Liver (tissue), 9 donors: ENCODE measurements around the gene TPGS1. TPM values are rescaled to one million over a fixed set of nuclear protein-coding genes. Genes with fewer than 3 reads are reported as not detected.

ENCODE experiments used
- DNase-seq: peaks from one replicate; pipeline ENCODE4 v3.0.0-alpha.2; 2017; ENCODE audit warnings: low spot score
- H3K27ac ChIP-seq, 2 donors: one replicate each; pipeline ENCODE4 v1.7.0; 2013; ENCODE audit warnings: inconsistent platforms in 2 of 2, low read length in 2 of 2, control low read depth in 1 of 2, low read depth in 1 of 2, mild to moderate bottlenecking in 1 of 2
- H3K27me3 ChIP-seq, 4 donors: one replicate each; pipeline versions ENCODE4 v1.6.1 to v1.7.0; 2013; ENCODE audit warnings: low read length in 3 of 4, inconsistent platforms in 1 of 4, mild to moderate bottlenecking in 1 of 4, moderate library complexity in 1 of 4; ENCODE audit not compliant: control insufficient read depth in 4 of 4, insufficient read depth in 4 of 4
- H3K36me3 ChIP-seq, 4 donors: one replicate each; pipeline versions ENCODE4 v1.6.1 to v1.7.0; 2013; ENCODE audit warnings: low read length in 3 of 4, mild to moderate bottlenecking in 3 of 4, low read depth in 1 of 4, moderate library complexity in 1 of 4; ENCODE audit not compliant: control insufficient read depth in 4 of 4, insufficient read depth in 3 of 4
- H3K4me1 ChIP-seq, 4 donors: one replicate each; pipeline versions ENCODE4 v1.6.1 to v1.7.0; 2013; ENCODE audit warnings: low read length in 3 of 4, mild to moderate bottlenecking in 3 of 4, moderate library complexity in 1 of 4; ENCODE audit not compliant: control insufficient read depth in 4 of 4, insufficient read depth in 4 of 4
- H3K4me3 ChIP-seq, 3 donors: one replicate each; pipeline versions ENCODE4 v1.6.1 to v1.7.0; 2013; ENCODE audit warnings: low read length in 3 of 3, control low read depth in 1 of 3, low read depth in 1 of 3, mild to moderate bottlenecking in 1 of 3
- H3K9ac ChIP-seq, 2 donors: one replicate each; pipeline ENCODE4 v1.7.0; 2013; ENCODE audit warnings: low read length in 2 of 2, mild to moderate bottlenecking in 2 of 2, moderate library complexity in 2 of 2, control low read depth in 1 of 2, low read depth in 1 of 2
- H3K9me3 ChIP-seq, 4 donors: one replicate each; pipeline versions ENCODE4 v1.6.1 to v1.7.0; 2013; ENCODE audit warnings: low read length in 3 of 4; ENCODE audit not compliant: control insufficient read depth in 4 of 4
- ATF3 ChIP-seq: IDR thresholded peaks from 2 replicates; pipeline ENCODE4 v1.6.1; 2016; ENCODE audit warnings: antibody characterized with exemption
- EGR1 ChIP-seq, 2 donors: IDR thresholded peaks; 2 replicates each; pipeline ENCODE4 v1.6.1; 2016 to 2018; ENCODE audit warnings: antibody characterized with exemption in 2 of 2, low read depth in 2 of 2
- FOXA1 ChIP-seq: IDR thresholded peaks from 2 replicates; pipeline ENCODE4 v1.6.1; 2016; ENCODE audit warnings: antibody characterized with exemption
- FOXA2 ChIP-seq: IDR thresholded peaks from 2 replicates; pipeline ENCODE4 v1.6.1; 2016; ENCODE audit warnings: antibody characterized with exemption
- GABPA ChIP-seq, 2 donors: IDR thresholded peaks in 1 of 2; conservative IDR thresholded peaks in 1 of 2; 2 replicates each; pipeline ENCODE4 v1.6.1; 2016; ENCODE audit warnings: antibody characterized with exemption in 2 of 2, mild to moderate bottlenecking in 1 of 2, moderate library complexity in 1 of 2
- HNF4A ChIP-seq, 2 donors: conservative IDR thresholded peaks; 2 replicates each; pipeline ENCODE4 v1.6.1; 2016; ENCODE audit warnings: antibody characterized with exemption in 2 of 2, mild to moderate bottlenecking in 2 of 2
- HNF4G ChIP-seq: IDR thresholded peaks from 2 replicates; pipeline ENCODE4 v1.6.1; 2016; ENCODE audit warnings: antibody characterized with exemption
- JUND ChIP-seq, 2 donors: IDR thresholded peaks; 2 replicates each; pipeline ENCODE4 v1.6.1; 2016; ENCODE audit warnings: antibody characterized with exemption in 2 of 2
- NR2F2 ChIP-seq: IDR thresholded peaks from 2 replicates; pipeline ENCODE4 v1.6.1; 2016; ENCODE audit warnings: antibody characterized with exemption
- RAD21 ChIP-seq, 2 donors: IDR thresholded peaks; 2 replicates each; pipeline ENCODE4 v1.6.1; 2016; ENCODE audit warnings: antibody characterized with exemption in 2 of 2, mild to moderate bottlenecking in 2 of 2
- REST ChIP-seq: IDR thresholded peaks from 2 replicates; pipeline ENCODE4 v1.6.1; 2016; ENCODE audit warnings: antibody characterized with exemption, mild to moderate bottlenecking
- RXRA ChIP-seq, 2 donors: IDR thresholded peaks; 2 replicates each; pipeline ENCODE4 v1.6.1; 2017 to 2018; ENCODE audit warnings: antibody characterized with exemption in 2 of 2, mild to moderate bottlenecking in 1 of 2
- SP1 ChIP-seq: IDR thresholded peaks from 2 replicates; pipeline ENCODE4 v1.6.1; 2018; ENCODE audit warnings: antibody characterized with exemption, mild to moderate bottlenecking
- TAF1 ChIP-seq: conservative IDR thresholded peaks from 2 replicates; pipeline ENCODE4 v1.6.1; 2016; ENCODE audit warnings: antibody characterized with exemption, mild to moderate bottlenecking
- YY1 ChIP-seq: IDR thresholded peaks from 2 replicates; pipeline ENCODE4 v1.6.1; 2016; ENCODE audit warnings: antibody characterized with exemption, mild to moderate bottlenecking
- ZBTB33 ChIP-seq: IDR thresholded peaks from 2 replicates; pipeline ENCODE4 v1.6.1; 2016; ENCODE audit warnings: antibody characterized with exemption
- WGBS: extraction: QIAGEN DNeasy Blood & Tissue Kit; methylation state at CpG from one replicate; pipeline ENCODE4 v1.1.7; 2013; 5-methylcytosine and 5-hydroxymethylcytosine counted together
- polyA plus RNA-seq, 2 donors: library from polyadenylated mRNA; stranded (reverse) in 1 of 2; unstranded in 1 of 2; fragments of 200-250 nt in 1 of 2; fragments of >200 nt in 1 of 2; fragmentation: Nextera tagmentation in 1 of 2; extraction: Ambion mirVana in 1 of 2; gene quantifications; one replicate each; pipeline versions ENCODE4 v1.2.1 to v1.2.3, GENCODE V29; 2013 to 2015
- total RNA-seq, 2 donors: library from RNA; depleted of rRNA; stranded (reverse); fragments of >200 nt; gene quantifications; one replicate each; pipeline ENCODE4 v1.2.3, GENCODE V29; 2014
- TF ChIP-seq, protein P1 (sequence below): IDR thresholded peaks from 2 replicates; pipeline ENCODE4 v1.6.1; 2016; ENCODE audit warnings: antibody characterized with exemption
- TF ChIP-seq, protein P2 (sequence below): fragments of 150-350 bp; IDR thresholded peaks from 2 replicates; pipeline ENCODE4 v1.5.1; 2017; ENCODE audit warnings: improper control_type of control experiment, low read depth, low read length; ENCODE audit not compliant: missing input control
- donor health status: healthy.
- donor health status: healthy.
- donor health status: healthy.
- donor health status: healthy.
- donor health status: healthy.

Gene TPGS1
- total and polyA plus RNA-seq, 4 donors: 1.7 to 15.5 (median 14.7) TPM

DNA sequence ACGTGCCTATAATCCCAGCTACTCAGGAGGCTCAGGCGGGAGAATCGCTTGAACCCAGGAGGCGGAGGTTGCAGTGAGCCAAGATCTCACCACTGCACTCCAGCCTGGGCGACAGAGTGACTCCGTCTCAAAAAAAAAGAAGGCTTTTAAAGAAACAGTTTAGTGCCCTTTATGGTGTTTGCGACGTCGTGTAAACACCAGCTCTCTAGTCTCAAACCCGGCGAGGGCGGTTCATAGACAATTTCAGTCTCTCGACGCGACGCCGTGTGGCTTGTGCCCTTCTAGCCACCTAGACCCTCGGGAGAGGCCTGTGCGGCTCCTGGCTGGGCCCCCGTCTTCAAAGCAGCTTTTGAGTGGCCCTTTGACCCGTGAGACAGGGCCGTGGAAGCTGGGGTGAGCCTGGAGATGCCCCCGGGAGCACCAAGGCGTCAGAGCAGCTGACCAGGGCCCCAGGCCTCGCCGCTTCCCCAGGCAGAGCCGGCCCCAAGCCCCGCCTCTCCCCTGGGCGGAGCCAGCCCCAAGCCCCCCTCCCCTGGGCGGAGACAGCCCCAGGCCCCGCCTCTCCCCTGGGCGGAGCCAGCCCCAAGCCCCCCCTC, 16.1 kb upstream of the TPGS1 start:
- no peak for TF ChIP-seq ATF3
- no peak for TF ChIP-seq JUND (IDR thresholded peaks at IDR 0.05)
- TF ChIP-seq HNF4A (conservative IDR thresholded peaks at IDR 0.05): no peak
- TF ChIP-seq RXRA (IDR thresholded peaks at IDR 0.05): no peak
- no peak for TF ChIP-seq HNF4G
- TF ChIP-seq NR2F2: no peak
- TF ChIP-seq, protein P1, sequence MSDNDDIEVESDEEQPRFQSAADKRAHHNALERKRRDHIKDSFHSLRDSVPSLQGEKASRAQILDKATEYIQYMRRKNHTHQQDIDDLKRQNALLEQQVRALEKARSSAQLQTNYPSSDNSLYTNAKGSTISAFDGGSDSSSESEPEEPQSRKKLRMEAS: no peak
- no peak for TF ChIP-seq REST
- no peak for TF ChIP-seq GABPA (IDR thresholded peaks at IDR 0.05 in 1 of 2, conservative IDR thresholded peaks at IDR 0.05 in 1 of 2)
- no peak for TF ChIP-seq ZBTB33
- no peak for TF ChIP-seq FOXA1
- TF ChIP-seq, protein P2, sequence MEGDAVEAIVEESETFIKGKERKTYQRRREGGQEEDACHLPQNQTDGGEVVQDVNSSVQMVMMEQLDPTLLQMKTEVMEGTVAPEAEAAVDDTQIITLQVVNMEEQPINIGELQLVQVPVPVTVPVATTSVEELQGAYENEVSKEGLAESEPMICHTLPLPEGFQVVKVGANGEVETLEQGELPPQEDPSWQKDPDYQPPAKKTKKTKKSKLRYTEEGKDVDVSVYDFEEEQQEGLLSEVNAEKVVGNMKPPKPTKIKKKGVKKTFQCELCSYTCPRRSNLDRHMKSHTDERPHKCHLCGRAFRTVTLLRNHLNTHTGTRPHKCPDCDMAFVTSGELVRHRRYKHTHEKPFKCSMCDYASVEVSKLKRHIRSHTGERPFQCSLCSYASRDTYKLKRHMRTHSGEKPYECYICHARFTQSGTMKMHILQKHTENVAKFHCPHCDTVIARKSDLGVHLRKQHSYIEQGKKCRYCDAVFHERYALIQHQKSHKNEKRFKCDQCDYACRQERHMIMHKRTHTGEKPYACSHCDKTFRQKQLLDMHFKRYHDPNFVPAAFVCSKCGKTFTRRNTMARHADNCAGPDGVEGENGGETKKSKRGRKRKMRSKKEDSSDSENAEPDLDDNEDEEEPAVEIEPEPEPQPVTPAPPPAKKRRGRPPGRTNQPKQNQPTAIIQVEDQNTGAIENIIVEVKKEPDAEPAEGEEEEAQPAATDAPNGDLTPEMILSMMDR: no peak
- TF ChIP-seq TAF1: no peak
- no peak for TF ChIP-seq SP1
- no peak for TF ChIP-seq FOXA2
- no peak for TF ChIP-seq YY1
- TF ChIP-seq EGR1 (IDR thresholded peaks at IDR 0.05; ENCODE audit: low read depth in 2 of 2): no peak
- TF ChIP-seq RAD21 (IDR thresholded peaks at IDR 0.05): no peak
- Histone ChIP-seq H3K27ac (no peak overlapping the region), H3K27me3 (no peaks in the 10 kb centered on the region), H3K9me3 (no peaks in the 10 kb centered on the region), H3K36me3 (no peaks in the 10 kb centered on the region), H3K4me1 (peaks cover 0 to 11% (median 5%) of the 10 kb centered on the region in 4 donors), H3K4me3 (no peak overlapping the region), H3K9ac (no peak overlapping the region)
- 83% methylated on average over 32 of the region's 32 CpGs for WGBS
- no peak for DNase-seq
